LNCaP clone FGC (cell line): ENCODE data around the gene EPHA4.

Source experiments
- DNase-seq: peaks from one replicate; pipeline ENCODE4 v3.0.0-alpha.2; 2011; ENCODE audit warnings: low read depth
- H3K4me3 ChIP-seq: 2 replicates; pipeline ENCODE4 v1.5.1; 2011; ENCODE audit warnings: mild to moderate bottlenecking, low read depth, low read length, control low read depth
- CTCF ChIP-seq: IDR thresholded peaks from 2 replicates; pipeline ENCODE4 v1.5.1; 2012; ENCODE audit warnings: mild to moderate bottlenecking; ENCODE audit not compliant: control insufficient read depth, insufficient read depth; ENCODE audit errors: extremely low read depth

Gene EPHA4

GRCh38 chr2:221596192-221596591 is 24.1 kb upstream of the EPHA4 start:
- H3K4me3 ChIP-seq = no peak overlapping the region
- no peak for TF ChIP-seq CTCF
- DNase-seq = no peak

- H3K4me3 ChIP-seq = no peak overlapping the region
- DNase-seq = no peak
- TF ChIP-seq CTCF = no peak
Measured at GRCh38 chr2:221590861-221591365, 18.8 kb upstream of the EPHA4 start.

DNA sequence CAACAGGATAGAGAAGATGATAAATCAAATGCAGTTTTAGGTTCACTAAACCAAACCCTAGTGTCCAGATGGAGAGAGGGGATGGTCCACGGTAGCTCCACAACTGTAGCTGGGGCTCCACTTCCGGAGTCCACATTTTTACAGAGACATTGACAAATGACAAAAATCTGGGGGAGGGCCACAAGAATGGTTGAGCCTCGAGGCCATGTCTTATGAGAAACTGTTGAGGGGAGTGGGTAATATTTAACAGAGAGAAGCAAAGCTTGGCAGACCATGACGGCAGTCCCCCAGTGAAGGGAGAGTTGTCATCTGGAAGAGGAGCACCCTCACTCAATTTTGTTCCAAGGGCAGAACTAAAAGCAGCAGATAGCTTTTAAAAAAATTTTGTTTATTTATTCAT is 17.6 kb upstream of the EPHA4 start:
- H3K4me3 ChIP-seq = no peak overlapping the region
- TF ChIP-seq CTCF = no peak
- no peak for DNase-seq

GRCh38 chr2:221588306-221588985 is 16.3 kb upstream of the EPHA4 start:
- no peak for TF ChIP-seq CTCF
- no peak for DNase-seq
- H3K4me3 ChIP-seq = no peak overlapping the region

GRCh38 chr2:221581986-221582385 is 9.9 kb upstream of the EPHA4 start:
- DNase-seq = peak; percentile 81
- no peak for TF ChIP-seq CTCF
- H3K4me3 ChIP-seq = no peak overlapping the region

DNA sequence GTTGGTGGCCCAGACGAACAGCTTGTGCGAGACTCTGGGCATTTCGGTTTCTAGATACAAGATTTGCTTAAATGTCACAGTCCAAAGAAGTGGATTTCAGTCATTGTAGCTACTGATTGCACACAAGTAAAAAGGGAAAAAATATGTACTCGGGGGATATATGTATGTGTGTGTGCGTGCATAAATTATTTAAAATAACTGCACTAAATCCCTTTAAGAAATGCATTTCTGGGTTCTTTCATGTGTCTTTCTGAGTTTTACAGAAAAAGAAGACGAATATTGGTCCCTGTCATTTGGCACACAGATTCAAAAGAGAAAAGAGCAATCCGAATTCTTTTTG is 2.1 kb upstream of the EPHA4 start:
- TF ChIP-seq CTCF = no peak
- no peak for DNase-seq
- no peak overlapping the region for H3K4me3 ChIP-seq

- no peak for DNase-seq
- H3K4me3 ChIP-seq = peak overlapping the region; percentile 44
- TF ChIP-seq CTCF = peak; percentile 91
Measured at GRCh38 chr2:221573430-221574230, 1.5 kb upstream of the EPHA4 start.
